GM21619 (cell line): ENCODE results near the gene ATP5F1D.
A peak's percentile ranks its signal among the peaks of the same experiment; 100 is the strongest.
"Not testable (repeated sequence)": the region's sequence is repeated elsewhere in the genome, so short reads cannot be mapped to it uniquely, and the experiment has no call there.

Experiments used
- ATAC-seq: cut with Tn5 transposase; IDR thresholded peaks from one replicate; pipeline ENCODE4 v1.9.1; 2021; ENCODE audit not compliant: unreplicated experiment

Gene ATP5F1D

GRCh38 chr19:1241417-1242095 is at the start of gene ATP5F1D:
TSS of gene ATP5F1D (plus strand) at chr19:1241751. CDS start at chr19:1241851, 100 bp downstream.
- peak; percentile 35 for ATAC-seq

GRCh38 chr19:1199531-1199930 is 42.0 kb upstream of the ATP5F1D start:
- no peak for ATAC-seq

- ATAC-seq, result not testable (repeated sequence)
Measured at GRCh38 chr19:1200614-1201013, 40.9 kb upstream of the ATP5F1D start.

- ATAC-seq, result peak; percentile 86
Measured at GRCh38 chr19:1205114-1206099, 36.1 kb upstream of the ATP5F1D start, which contains the start of gene STK11. TSS of gene STK11 (plus strand) at chr19:1205778. CDS start at chr19:1206914, 1,136 bp downstream.

GRCh38 chr19:1206150-1206863 is 35.2 kb upstream of the ATP5F1D start:
- no peak for ATAC-seq

- no peak for ATAC-seq
Measured at GRCh38 chr19:1206864-1207450, 34.6 kb upstream of the ATP5F1D start.

- not testable (repeated sequence) for ATAC-seq
Measured at GRCh38 chr19:1208830-1209229, 32.7 kb upstream of the ATP5F1D start.

- ATAC-seq, result no peak
Measured at GRCh38 chr19:1210227-1210538, 31.4 kb upstream of the ATP5F1D start.

- no peak for ATAC-seq
Measured at GRCh38 chr19:1211494-1212234, 29.9 kb upstream of the ATP5F1D start.

GRCh38 chr19:1213391-1214286 is 27.9 kb upstream of the ATP5F1D start:
- no peak for ATAC-seq

- ATAC-seq, result no peak
Measured at GRCh38 chr19:1214299-1214861, 27.2 kb upstream of the ATP5F1D start.

GRCh38 chr19:1214862-1215731 is 26.5 kb upstream of the ATP5F1D start:
- ATAC-seq, result no peak

GRCh38 chr19:1216756-1217155 is 24.8 kb upstream of the ATP5F1D start:
- ATAC-seq, result no peak

- no peak for ATAC-seq
Measured at GRCh38 chr19:1217366-1217765, 24.2 kb upstream of the ATP5F1D start.

- no peak for ATAC-seq
Measured at GRCh38 chr19:1218751-1219567, 22.6 kb upstream of the ATP5F1D start.

- no peak for ATAC-seq
Measured at GRCh38 chr19:1219786-1220476, 21.6 kb upstream of the ATP5F1D start.
